KMS-11 (cell line): ENCODE measurements around the gene MRTFB.

Experiments used
- H2AFZ ChIP-seq: fragments of 200-600 bp; sonication (generic); 2 replicates; pipeline ENCODE4 v1.6.1; 2016; ENCODE audit warnings: antibody characterized with exemption, mixed run types, low read depth
- H3K27ac ChIP-seq: fragments of 200-600 bp; sonication (generic); 2 replicates; pipeline ENCODE4 v1.6.1; 2016; ENCODE audit warnings: mild to moderate bottlenecking, mixed run types
- H3K27me3 ChIP-seq: fragments of 200-600 bp; sonication (generic); 2 replicates; pipeline ENCODE4 v1.6.1; 2017; ENCODE audit warnings: mild to moderate bottlenecking, low read depth, mixed run types, moderate library complexity; ENCODE audit not compliant: insufficient read depth
- H3K36me3 ChIP-seq: fragments of 200-600 bp; sonication (generic); 2 replicates; pipeline ENCODE4 v1.6.1; 2017; ENCODE audit warnings: mild to moderate bottlenecking, mixed run types; ENCODE audit not compliant: insufficient read depth
- H3K4me1 ChIP-seq: fragments of 200-600 bp; sonication (generic); 2 replicates; pipeline ENCODE4 v1.6.1; 2016; ENCODE audit warnings: mild to moderate bottlenecking, low read depth, mixed run types; ENCODE audit not compliant: poor library complexity, severe bottlenecking
- H3K4me2 ChIP-seq: fragments of 200-600 bp; sonication (generic); 2 replicates; pipeline ENCODE4 v1.7.0; 2016; ENCODE audit warnings: mild to moderate bottlenecking, mixed run types
- H3K4me3 ChIP-seq: fragments of 200-600 bp; sonication (generic); IDR thresholded peaks from 2 replicates; pipeline ENCODE4 v1.6.1; 2017; ENCODE audit warnings: low read depth, low read length, mixed read lengths; ENCODE audit not compliant: insufficient read depth
- H3K79me2 ChIP-seq: fragments of 200-600 bp; sonication (generic); 2 replicates; pipeline ENCODE4 v1.6.1; 2016; ENCODE audit warnings: low read depth, mixed run types; ENCODE audit not compliant: insufficient read depth
- H3K9ac ChIP-seq: fragments of 200-600 bp; sonication (generic); 2 replicates; pipeline ENCODE4 v1.6.1; 2016; ENCODE audit warnings: mild to moderate bottlenecking, mixed run types
- H4K20me1 ChIP-seq: fragments of 200-600 bp; sonication (generic); 2 replicates; pipeline ENCODE4 v1.6.1; 2016; ENCODE audit warnings: mild to moderate bottlenecking, mixed run types; ENCODE audit not compliant: insufficient read depth
- CTCF ChIP-seq: fragments of 200-600 bp; sonication (generic); conservative IDR thresholded peaks from 2 replicates; pipeline ENCODE4 v1.6.1; 2017; ENCODE audit warnings: low read depth, mild to moderate bottlenecking, antibody characterized with exemption, low read length, moderate library complexity, mixed read lengths

MRTFB gene

GRCh38 chr16:14296663-14297062, 225.5 kb downstream of the MRTFB start:
- no peaks in the 10 kb centered on the region for H3K27me3 ChIP-seq
- H3K4me1 ChIP-seq, result no peaks in the 10 kb centered on the region
- H3K36me3 ChIP-seq, result no peaks in the 10 kb centered on the region
- H3K27ac ChIP-seq, result no peak overlapping the region
- H3K4me3 ChIP-seq, result no peak overlapping the region
- H4K20me1 ChIP-seq, result no peaks in the 10 kb centered on the region
- TF ChIP-seq CTCF, result no peak
- H3K4me2 ChIP-seq, result no peak overlapping the region
- no peaks in the 10 kb centered on the region for H3K79me2 ChIP-seq
- H3K9ac ChIP-seq, result no peak overlapping the region
- no peak overlapping the region for H2AFZ ChIP-seq

GRCh38 chr16:14298374-14299122, 227.4 kb downstream of the MRTFB start:
- Histone ChIP-seq H3K4me2 (no peak overlapping the region), H3K79me2 (peaks cover 14% of the 10 kb centered on the region), H3K9ac (no peak overlapping the region), H2AFZ (no peak overlapping the region), H3K4me3 (no peak overlapping the region), H3K4me1 (no peaks in the 10 kb centered on the region), H3K36me3 (no peaks in the 10 kb centered on the region), H4K20me1 (no peaks in the 10 kb centered on the region), H3K27me3 (no peaks in the 10 kb centered on the region), H3K27ac (no peak overlapping the region)
- no peak for TF ChIP-seq CTCF

DNA sequence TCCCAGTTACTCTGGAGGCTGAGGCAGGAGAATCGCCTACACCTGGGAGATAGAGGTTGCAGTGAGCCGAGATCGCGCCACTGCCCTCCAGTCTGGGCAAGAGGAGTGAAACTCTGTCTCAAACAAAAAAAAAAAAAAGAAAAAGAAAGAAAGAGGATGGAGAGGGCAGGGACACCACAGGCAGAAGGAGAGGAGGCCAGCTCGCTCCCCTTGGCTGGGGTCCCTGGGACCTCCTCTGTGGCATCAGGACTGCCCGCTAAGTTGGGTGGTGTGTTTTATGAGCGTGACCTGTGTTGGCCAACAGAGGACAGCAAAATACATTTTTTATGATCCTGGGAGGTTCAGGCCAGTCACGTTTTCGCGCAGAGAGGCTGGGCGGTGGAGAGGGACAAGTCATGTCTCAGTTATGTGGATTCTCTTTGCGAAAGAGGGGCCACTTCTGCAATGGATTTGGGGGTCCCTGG, 229.6 kb downstream of the MRTFB start:
- H2AFZ ChIP-seq, result no peak overlapping the region; the same call in 1 of the 2 replicates
- TF ChIP-seq CTCF, result peak; percentile 67
- H3K4me3 ChIP-seq, result no peak overlapping the region

DNA sequence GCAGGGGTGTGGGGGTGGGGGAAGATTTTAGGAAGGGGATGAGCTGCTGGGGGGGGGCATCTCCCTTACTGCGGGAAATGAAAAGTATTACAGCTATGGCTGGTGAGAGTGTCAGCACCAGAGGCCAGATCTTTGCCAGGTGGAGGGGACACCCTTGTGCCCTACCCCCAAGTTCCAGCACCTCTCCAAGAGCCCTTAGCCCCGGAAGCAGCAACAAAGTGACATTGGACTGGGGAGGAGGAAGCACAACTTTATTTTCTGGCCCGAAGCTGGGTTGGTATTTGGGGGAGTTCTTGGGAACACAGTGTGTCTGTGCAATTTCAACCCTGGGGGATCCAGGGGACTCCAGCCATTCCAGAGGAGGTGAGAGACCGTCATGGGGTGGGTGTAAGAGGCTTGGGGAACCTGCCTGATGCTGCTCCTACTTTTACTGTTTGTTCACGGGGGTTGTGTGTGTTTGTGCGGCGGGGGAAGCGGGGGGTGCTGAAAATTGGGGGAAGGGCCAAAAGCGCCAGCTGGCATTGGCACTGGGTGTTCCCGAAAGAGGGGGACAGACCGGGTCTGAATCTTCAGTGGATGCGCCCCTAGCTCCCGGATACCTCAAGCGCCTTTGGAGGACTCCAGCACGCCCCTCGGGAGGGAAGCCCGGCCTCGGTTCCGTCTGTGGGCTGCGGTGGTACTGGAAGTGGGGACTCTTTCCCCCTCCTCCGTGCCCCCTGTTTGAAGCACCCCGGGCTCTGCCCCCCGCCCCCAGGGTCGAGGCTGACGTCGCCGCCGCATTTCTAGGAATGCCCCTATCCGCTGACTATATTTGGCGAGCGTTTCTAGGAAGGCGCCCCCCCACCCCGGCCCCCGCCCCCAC, 230.3 kb downstream of the MRTFB start:
- Histone ChIP-seq H3K4me1 (peaks cover 17% of the 10 kb centered on the region), H3K79me2 (peaks cover 43% of the 10 kb centered on the region), H3K36me3 (no peaks in the 10 kb centered on the region), H3K4me3 (peak overlapping the region; percentile 2), H3K9ac (peak overlapping the region; percentile 46; the same call in 1 of the 2 replicates), H4K20me1 (no peaks in the 10 kb centered on the region), H3K4me2 (peak overlapping the region; percentile 77), H2AFZ (peak overlapping the region; percentile 63; the same call in 1 of the 2 replicates), H3K27me3 (no peaks in the 10 kb centered on the region), H3K27ac (peak overlapping the region; percentile 18; the same call in 1 of the 2 replicates)
- no peak for TF ChIP-seq CTCF

More for the DNA sequence above, 229.6 kb downstream of the MRTFB start:
- no peaks in the 10 kb centered on the region for H3K36me3 ChIP-seq
- peaks cover 36% of the 10 kb centered on the region for H3K79me2 ChIP-seq
- H4K20me1 ChIP-seq, result no peaks in the 10 kb centered on the region
- peak overlapping the region; percentile 77; the same call in 1 of the 2 replicates for H3K4me2 ChIP-seq
- H3K4me1 ChIP-seq, result peaks cover 10% of the 10 kb centered on the region
- peak overlapping the region; percentile 18; the same call in 1 of the 2 replicates for H3K27ac ChIP-seq
- H3K9ac ChIP-seq, result no peak overlapping the region; the same call in 1 of the 2 replicates
- H3K27me3 ChIP-seq, result no peaks in the 10 kb centered on the region
